ENCODE measurements around the gene CENPQ.

CENPQ gene

DNA sequence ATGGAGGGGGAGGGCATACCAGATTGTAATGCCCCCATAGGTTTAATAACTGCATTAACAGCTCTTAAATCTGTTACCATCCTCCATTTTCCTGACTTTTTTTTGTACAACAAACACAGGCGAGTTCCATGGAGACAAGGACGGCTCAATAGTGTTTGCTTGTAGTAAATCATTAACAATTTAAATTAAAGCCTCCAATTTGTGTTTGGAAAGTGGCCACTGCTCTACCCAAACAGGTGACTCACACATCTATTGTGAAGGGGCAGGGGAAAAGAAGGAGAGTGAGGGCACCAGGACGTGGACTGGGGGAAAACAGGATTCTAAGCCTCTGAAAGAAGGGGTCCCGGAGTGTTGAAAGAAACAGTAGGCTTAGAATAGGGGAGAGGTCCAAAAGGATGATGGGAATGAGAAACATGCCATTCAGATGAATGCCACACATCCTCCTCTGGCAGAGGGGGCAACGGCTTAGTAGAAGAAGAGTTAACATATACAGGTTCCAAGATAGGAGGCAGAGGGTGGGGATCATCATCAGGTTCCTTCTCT is 43.5 kb downstream of the CENPQ start:
- DNase-seq (ENCODE audit: low spot score): no peak

DNA sequence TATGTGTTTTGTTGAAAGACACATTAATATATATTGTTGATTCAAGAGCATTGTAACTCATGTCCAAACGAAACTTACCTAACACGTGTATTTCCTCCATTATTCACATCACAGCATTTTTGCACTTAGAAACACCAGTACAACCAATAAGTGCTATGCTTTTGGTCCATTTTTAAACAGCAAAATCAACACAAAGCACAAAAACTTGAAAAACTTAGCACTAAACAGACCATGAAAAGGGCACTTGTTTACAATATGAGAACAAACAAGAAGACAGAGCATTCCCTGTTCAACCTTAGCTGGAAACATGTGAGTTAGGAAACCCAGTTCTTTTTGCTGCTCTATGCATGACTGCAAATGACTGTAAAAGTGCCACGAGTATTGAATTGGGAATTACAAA is 46.2 kb downstream of the CENPQ start:
- DNase-seq (ENCODE audit: low spot score): no peak

DNA sequence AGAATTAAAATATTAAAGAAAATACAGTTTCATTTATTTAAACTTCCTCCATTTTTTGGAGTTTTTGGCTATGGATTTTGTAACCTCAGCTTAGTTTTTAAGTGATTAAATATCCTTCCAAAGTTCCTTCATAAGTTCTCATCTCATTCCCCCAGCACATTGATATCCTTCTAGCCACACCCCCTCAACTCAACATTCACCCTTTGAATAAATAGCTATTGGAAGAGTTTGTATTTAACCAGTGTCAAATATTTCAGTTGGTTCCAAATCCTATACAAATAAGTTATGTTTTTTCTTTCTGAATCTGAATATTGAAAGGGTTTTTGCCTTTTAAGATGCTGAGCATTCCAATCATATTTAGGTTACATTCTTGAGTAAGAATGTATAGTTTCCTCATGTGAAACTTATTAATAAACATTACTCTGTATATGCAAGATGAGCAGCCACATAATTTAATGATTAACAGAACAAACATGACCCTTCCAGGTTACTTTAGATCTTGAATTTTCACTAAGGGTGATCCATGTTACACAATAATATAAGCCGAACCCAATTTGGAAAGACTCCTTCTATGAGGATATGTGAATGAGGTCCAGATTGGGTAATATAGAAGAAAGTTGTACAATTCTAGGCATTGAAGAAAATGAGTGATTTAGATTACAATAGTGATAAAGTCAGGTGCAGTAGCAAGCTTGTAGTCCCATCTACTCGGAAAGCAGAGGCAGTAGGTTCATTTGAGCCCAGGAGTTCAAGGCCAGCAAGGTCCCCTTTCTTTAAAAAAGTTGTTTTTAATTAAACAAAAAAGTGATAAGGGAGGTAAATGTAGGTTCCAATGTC is 50.2 kb downstream of the CENPQ start:
- no peak for DNase-seq (ENCODE audit: low spot score)

DNA sequence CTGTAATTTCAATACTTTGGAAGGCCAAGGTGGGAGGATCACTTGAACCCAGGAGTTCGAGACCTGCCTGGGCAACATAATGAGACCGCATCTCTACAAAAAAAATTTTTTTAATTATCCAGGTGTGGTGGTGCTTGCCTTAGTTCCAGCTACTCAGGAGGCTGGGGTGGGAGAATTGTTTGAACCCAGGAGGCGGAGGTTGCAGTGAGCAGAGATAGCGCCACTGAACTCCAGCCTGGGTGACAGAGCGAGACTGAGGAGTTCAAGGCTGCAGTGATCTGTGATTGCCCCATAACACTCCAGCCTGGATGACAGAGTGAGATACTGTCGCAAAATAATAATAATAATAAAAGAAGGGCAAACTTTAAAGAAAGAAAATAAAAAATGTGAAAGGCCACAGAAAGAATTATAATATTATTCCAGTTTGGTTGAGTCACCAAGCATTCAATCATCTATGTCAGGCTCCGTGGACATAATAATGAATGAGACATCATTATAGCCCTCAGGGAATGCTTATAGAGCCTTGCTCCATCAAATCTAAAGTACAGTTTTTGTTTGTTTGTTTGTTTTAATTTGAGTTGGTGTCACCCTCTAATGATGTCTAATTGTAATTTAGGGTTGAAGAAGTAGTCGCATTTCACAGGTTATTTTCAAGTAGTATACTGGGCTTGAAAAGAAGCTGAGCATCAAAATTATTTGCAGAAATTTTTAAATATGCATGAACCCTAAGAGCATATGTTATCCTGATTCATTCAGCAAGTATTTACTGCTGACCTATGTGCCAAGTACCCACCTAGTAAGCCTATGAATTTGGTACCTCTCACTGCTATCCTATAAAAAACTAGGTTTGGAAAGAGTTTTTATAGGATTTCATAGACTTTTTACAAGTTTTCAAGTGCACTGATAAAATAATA is 51.7 kb downstream of the CENPQ start:
- DNase-seq (ENCODE audit: low spot score): no peak

DNA sequence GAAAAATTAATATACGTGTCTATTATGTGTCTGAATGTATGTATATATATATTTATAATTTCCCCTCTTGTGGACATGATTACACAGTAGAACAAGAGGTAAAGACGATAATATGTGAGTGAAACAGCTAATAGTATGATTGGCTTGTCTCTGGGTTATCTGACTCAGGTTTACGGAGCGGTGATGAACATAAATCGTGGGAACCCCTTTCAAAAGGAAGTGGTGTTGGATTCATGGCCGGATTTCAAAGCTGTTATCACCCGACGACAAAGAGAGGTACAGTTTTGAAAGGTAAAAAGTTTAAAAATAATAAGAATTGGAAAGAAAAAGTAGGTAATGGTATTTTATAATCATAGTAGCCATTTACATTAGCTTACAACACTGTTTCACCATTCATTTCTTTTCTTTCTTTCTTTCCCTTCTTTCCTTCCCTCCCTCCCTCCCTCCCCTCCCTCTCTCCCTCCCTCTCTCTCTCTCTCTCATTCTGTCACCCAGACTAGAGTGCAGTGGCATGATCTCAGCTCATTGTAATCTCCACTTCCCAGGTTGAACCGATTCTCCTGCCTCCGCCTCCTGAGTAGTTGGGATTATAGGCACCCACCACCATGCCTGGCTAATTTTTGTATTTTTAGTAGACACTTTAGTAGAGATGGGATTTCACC is 52.4 kb downstream of the CENPQ start:
- no peak for DNase-seq (ENCODE audit: low spot score)

DNA sequence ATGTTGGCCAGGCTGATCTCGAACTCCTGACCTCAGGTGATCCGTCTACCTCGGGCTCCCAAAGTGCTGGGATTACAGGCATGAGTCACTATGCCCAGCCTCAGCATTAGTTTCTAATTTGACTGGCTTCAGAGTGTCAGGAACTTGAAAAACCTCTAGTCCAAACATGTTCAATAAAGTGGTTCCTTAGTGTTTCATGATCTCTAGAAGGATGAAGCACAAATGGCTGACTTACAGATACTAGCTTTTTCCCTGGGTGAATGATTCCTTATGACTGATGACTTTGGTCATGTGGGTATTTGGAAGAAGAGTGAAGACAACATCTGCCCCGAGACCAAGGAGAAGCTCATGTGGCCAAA is 53.0 kb downstream of the CENPQ start:
- DNase-seq (ENCODE audit: low spot score): no peak

DNA sequence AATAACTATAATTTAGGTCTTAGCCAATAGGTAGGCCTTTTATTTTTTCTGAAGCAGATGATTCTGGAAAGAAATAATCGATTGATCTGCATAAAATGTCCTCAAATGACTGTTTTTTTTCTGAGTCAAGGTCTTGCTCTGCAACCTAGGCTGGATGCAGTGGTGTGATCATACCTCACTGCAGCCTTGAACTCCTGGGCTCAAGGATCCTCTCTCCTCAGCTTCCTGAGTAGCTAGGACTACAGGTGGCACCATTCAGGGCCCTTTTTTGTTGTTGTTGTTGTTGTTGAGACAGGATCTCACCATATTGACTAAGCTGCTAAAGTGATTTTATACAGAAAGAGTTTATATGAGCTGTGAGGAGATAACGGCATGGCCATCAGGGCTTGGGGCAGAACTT is 54.7 kb downstream of the CENPQ start:
- no peak for DNase-seq (ENCODE audit: low spot score)

DNA sequence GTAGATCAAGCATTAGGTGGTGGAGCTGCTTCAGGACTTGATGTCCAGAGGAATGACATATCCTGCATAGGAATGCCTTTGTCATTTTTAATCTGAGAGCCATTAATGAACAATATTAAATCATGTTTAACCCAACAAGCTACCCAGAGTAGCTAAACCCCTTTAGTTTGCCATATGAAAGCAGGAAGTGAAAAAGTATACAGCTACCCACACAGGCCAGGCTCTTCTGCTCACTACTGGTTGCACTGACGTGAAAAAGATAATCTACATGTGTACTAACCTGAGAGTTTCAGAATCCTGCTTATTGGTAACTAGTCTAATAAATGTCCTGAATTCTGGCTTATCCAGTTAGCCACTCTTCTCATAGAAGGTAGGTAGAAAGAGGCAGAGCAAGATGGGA is 56.5 kb downstream of the CENPQ start:
- no peak for DNase-seq (ENCODE audit: low spot score)

DNA sequence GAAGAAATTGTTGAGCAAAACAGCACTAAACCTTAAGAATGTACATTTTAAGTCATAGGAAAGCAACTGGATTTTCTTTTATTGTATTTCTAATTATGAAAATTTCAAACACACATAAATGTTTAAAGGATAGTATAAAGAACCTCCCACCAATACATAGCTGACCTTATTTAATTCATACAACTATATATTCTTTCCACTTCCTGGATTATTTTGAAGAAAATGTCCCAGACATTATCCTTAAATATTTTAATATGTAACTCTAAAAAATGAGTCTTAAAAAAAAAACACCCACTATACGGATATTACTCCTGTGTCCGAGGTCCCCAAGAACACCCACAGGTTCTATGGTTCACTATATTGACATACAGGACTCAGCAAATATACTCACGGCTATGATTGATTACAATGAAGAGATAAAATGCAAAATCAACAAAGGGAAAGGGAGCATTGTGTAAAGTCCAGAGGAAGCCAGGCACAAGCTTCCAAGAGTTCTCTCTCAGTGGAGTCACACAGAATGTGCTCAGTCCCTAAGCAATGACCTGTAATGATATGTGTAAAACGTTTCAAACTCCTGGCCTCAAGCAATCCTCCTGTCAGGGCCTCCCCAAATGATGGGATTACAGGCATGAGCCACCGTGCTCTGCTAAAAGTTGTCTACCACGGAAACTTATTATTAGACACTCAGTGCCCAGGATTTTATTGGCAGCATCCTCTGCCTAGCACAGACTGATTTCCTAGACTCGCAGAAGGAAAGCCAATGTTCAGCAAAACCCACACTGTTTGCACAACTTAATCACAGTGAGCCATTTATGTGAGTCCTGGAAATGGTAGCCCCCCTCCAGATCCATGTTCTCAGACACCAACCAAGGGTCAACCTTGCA is 59.8 kb downstream of the CENPQ start:
- DNase-seq (ENCODE audit: low spot score): no peak

DNA sequence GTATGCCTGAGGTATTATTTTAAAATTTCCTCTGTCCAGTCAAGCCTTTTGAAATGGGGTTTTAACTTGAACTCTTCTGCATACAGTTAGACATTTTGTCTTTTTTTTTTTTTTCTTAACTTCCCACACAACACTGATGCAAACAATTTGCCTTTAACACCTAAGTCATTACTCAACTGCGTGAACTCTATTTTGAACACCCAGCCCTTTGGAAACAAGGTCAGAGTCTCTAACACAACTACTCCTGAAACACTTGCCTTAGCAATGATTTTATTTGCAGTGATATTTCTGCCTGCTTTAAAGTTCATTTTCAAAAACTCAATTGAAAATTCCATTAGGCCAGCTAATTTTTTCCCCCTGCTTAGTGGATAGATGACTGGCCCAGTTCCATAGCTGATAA is 60.7 kb downstream of the CENPQ start:
- DNase-seq (ENCODE audit: low spot score): no peak

DNA sequence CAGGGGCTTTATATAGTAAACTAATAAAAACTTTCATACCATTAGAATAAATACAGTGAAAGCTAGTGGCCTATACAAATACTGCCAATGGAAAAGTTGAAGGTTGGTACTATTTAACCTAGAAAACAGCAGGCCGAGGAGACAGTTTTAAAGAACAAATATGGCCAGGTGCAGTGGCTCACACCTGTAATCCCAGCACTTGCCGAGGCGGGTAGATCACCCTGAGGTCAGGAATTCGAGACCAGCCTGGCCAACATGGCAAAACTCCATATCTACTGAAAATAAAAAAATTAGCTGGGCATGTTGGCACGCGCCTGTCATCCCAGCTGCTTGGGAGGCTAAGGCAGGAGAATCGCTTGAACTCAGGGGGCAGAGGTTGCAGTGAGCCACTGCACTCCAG is 61.4 kb downstream of the CENPQ start:
- no peak for DNase-seq (ENCODE audit: low spot score)

DNA sequence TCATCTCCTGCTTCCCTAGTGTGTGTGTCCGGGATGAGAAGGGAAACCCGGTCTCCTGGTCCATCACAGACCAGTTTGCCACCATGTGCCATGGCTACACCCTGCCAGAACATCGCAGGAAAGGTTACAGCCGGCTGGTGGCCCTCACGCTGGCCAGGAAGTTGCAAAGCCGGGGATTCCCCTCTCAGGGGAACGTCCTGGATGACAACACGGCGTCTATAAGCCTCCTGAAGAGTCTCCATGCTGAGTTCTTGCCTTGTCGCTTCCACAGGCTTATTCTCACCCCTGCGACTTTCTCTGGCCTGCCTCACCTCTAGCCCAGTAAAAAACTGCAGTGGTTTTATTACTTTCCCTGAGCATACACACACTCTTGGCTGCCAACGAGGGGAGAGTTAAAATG is 63.4 kb downstream of the CENPQ start:
- DNase-seq (ENCODE audit: low spot score): no peak

DNA sequence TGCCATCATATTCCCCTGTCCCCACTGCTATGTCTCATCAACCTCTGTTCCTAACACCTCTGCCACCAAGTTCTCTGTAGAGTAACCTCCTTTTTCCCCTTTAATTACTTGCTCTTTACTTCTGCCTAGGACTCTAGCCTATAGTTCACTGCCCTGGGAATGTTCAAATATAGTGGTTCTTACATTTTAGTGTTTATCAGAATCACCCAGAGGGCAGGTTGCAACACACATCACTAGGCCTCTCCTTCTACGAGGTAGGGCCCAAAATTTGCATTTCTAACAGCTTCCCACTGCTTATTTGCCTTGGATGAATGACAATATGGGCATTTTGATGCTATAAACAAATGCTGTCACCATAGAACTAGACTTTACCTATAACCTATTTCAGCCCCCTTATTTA is 64.2 kb downstream of the CENPQ start:
- DNase-seq (ENCODE audit: low spot score): no peak

DNA sequence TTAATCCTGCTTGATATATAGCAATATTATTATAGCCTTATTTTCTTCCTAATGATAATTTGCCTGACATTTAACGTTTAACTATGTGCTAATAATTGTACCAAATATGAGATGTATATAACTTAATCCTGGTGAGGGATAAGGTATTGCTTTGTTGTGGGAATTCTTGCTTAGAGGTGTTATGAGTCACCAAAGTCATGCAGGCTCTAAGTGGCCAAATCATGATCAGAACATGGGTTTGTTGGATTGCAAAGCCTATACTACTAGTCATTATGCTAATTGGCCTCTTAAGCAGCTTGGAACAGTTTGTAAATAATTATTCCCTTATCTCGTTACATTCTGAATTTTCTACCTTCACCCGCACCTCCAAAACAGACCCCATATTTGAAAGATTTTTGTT is 65.4 kb downstream of the CENPQ start:
- no peak for DNase-seq (ENCODE audit: low spot score)

DNA sequence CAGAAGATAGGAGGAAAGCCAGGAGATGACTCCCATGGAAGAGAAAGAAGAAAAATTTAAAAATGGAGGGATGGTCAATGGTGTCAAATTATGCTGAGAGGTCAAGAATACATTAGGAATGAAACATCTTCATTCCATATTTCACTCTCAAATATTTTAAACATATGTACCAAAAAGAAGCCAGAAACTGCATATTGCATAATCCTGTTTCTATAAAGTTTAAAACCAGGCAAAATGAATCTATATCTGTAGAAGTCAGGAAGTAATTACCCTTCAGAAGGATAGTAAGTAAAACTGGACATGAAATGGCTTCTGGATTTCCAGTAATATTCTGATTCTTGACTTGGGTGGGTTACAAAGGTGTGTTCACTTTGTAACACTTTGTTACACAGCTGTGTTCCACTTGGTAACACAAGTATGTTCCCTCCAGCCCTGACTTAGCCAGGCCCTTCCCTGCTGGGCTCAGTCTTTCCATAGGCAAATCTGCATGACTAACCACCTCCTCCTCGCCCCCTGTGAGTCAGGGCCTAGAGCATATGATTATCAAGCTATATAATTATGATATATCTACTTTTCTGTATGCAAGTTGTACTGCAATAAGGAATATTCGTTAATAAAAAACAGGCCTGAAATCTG is 67.1 kb downstream of the CENPQ start:
- no peak for DNase-seq (ENCODE audit: low spot score)

DNA sequence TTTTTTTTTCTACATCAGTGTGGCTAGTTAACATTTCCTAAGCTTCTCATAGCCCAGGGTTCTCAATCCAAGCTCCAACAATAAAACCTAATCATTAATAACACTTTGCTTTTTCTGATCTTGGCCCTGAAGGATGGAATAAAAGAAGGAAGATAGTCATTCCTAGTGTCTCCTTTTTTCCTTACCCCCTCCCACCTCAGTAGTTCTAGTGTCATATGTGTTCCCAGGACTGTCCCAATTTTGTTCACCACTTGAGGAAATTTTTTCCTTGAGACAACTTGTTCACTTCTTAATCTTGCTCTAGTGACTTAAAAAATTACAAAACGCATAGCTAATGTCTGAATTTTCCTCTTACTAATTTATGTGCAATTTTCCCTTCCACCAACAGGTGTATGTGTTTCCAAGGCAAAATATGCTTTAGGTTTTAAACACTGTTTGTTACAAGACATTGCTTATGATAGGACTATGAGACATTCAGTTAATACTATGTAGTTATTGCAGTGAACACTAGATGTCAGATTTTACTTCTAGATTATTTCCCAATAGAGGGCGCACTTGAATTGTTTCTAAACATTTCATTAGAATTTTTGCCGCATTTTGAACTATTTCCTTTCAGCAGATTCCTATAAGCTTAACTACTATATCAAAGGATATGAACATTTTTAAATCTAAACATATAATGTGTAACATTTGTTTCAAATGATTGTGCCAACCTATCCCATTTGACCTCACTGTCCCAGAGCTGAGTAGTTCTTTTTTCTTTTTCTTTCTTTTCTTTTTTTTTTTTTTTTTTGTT is 68.8 kb downstream of the CENPQ start:
- DNase-seq (ENCODE audit: low spot score): peak; percentile 40

DNA sequence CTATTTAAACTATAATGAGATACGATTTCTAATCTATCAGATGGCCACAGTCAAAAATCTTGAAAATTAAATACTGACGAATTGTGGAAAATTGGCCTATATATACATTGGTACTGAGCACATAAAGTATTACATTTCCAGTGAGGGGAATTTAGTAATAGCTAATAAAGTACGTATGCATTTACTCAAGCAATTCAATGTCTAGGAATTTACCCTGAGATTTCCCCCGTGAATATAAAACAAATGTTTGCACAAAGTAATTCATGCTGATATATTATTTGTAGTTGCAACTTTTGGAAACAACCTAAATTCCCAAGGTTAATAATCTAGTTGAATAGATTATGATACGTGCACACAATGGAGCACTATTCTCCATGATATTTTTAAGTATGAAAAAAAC is 72.6 kb downstream of the CENPQ start:
- no peak for DNase-seq (ENCODE audit: low spot score)

DNA sequence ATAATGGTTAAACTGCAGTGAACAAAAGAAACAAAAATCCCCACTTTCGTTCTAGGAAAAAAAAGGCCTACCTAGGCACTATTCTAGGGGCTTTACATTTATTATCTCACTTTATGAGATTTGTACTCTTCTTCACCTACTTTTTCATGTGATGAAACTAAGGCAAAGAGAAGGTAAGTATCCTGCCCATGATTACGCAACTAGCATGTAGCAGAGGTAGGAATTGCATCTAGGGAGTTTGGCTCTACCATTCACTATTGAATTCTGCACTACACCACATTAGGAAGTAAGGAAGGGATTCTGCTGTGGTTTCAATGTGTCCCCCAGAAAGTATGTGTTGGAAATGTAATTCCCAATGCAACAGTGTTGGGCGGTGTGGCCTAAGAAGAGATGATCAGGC is 75.9 kb downstream of the CENPQ start:
- DNase-seq (ENCODE audit: low spot score): no peak

DNA sequence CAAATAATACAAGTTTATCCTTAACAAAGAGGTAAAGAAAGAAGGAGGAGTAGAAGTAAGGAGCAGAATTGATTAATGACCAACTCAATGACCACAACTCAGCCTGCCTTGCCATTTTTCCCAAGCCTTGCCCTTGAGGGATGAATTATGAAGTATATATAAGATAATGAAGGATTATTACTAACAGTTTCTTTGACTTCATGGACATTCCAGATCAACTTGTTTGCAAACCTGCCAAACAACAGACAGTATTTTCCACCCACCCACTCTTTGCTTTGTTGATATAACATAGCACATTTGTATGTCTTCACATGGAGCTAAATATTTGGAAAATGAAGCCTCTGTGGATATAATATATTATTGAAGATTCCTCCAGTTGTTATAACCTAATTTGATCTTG is 77.4 kb downstream of the CENPQ start:
- DNase-seq (ENCODE audit: low spot score): no peak

DNA sequence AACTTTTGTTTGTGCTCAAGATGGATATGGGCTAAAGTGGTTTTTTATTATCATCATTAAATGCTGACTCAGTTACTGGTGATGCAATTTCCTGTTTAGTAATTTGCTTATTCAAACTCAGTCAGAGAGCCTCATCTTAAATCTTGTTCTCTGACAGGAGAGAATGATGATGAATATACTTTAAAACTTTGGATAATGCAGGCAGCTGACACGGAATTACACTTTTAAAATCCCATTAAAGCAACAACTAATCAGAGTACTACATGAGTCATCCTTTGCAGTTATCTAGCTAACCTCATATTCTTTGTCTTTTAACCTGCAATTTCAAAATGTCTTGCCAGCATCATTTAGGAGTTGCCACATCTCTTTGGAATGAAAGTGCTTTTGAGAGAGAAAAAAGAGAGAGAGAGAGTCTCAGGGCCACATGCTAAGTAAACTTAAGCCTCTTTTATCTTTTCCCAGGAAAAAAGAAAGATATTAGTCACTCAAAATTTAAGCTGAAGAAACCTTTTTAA is 78.1 kb downstream of the CENPQ start:
- no peak for DNase-seq (ENCODE audit: low spot score)
